ENCODE measurements around the gene ACTR3.

DNA sequence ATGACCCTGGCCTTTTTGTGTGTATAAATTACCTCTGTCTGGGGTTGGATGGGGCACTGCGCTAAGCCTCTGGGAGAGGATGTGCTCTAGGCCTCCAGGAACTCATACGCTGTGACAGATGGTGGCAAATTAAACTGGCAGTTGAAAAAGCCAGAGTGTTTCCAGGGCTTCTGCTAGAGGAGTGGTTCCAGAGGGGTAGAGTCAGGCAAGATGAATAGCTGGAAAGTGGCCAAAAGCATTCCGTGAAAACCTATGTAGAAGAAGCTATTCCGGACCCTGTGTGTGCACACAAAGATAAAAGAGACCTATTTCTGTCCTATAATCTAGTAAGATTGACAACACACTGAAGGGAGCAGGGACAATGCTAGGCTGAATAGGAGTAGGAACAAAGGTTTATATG is 84.8 kb downstream of the ACTR3 start:
- no peak for TF ChIP-seq EZH2phosphoT487 (IDR thresholded peaks at IDR 0.05; ENCODE audit: insufficient read depth, low read depth)
- no peak for TF ChIP-seq EZH2 (IDR thresholded peaks at IDR 0.05; ENCODE audit: insufficient read depth, poor library complexity, severe bottlenecking)

Measured in GM23248 (cell line).